Nephron (organoid): ENCODE measurements around the gene KIF6.

Experiments used
- H3K27ac Mint-ChIP-seq, 3 experiments: 2 replicates each; pipeline ENCODE4 v1.8.0; 2020; ENCODE audit warnings: mixed read lengths in 3 of 3, mild to moderate bottlenecking in 2 of 3, moderate library complexity in 1 of 3
- H3K27me3 Mint-ChIP-seq: 2 replicates; pipeline ENCODE4 v1.8.0; 2021; ENCODE audit warnings: low read depth, mild to moderate bottlenecking, moderate library complexity, mixed read lengths
- H3K36me3 Mint-ChIP-seq: 2 replicates; pipeline ENCODE4 v1.8.0; 2020; ENCODE audit warnings: low read depth, mixed read lengths
- H3K4me1 Mint-ChIP-seq: 2 replicates; pipeline ENCODE4 v1.8.0; 2020; ENCODE audit warnings: mixed read lengths
- H3K4me3 Mint-ChIP-seq, 3 experiments: 2 replicates each; pipeline ENCODE4 v1.8.0; 2020; ENCODE audit warnings: mild to moderate bottlenecking in 3 of 3, mixed read lengths in 3 of 3, moderate library complexity in 2 of 3
- H3K9me3 Mint-ChIP-seq: 2 replicates; pipeline ENCODE4 v1.8.0; 2020; ENCODE audit warnings: mixed read lengths
- CTCF ChIP-seq, 3 experiments: fragments of 200-600 bp; sonication (generic); IDR thresholded peaks; one replicate each; pipeline ENCODE4 v1.5.0; 2021; ENCODE audit warnings: antibody characterized with exemption in 3 of 3; ENCODE audit not compliant: unreplicated experiment in 3 of 3

The KIF6 gene

GRCh38 chr6:39402239-39402751, 322.9 kb downstream of the KIF6 start:
- Mint-ChIP-seq H3K27me3 (peaks cover 13% of the 10 kb centered on the region), H3K9me3 (no peaks in the 10 kb centered on the region), H3K4me3 (no peak overlapping the region), H3K4me1 (peaks cover 17% of the 10 kb centered on the region), H3K27ac (peak overlapping the region; percentile 48 to 71 (median 50)), H3K36me3 (no peaks in the 10 kb centered on the region)
- TF ChIP-seq CTCF (IDR thresholded peaks at IDR 0.05; ENCODE audit: unreplicated experiment in 3 of 3): no peak

- Mint-ChIP-seq H3K9me3 (no peaks in the 10 kb centered on the region), H3K36me3 (no peaks in the 10 kb centered on the region), H3K27ac (peak overlapping the region in 1 of 3 experiments; percentile 50), H3K4me1 (peaks cover 17% of the 10 kb centered on the region), H3K4me3 (no peak overlapping the region), H3K27me3 (peaks cover 16% of the 10 kb centered on the region)
- TF ChIP-seq CTCF (IDR thresholded peaks at IDR 0.05; ENCODE audit: unreplicated experiment in 3 of 3): no peak
These were observed 323.8 kb downstream of the KIF6 start for GRCh38 chr6:39401376-39401775.

GRCh38 chr6:39400026-39400425, 325.2 kb downstream of the KIF6 start:
- Mint-ChIP-seq H3K27me3 (peaks cover 21% of the 10 kb centered on the region), H3K4me1 (peaks cover 17% of the 10 kb centered on the region), H3K36me3 (no peaks in the 10 kb centered on the region), H3K4me3 (no peak overlapping the region), H3K9me3 (no peaks in the 10 kb centered on the region), H3K27ac (no peak overlapping the region)
- no peak for TF ChIP-seq CTCF (IDR thresholded peaks at IDR 0.05; ENCODE audit: unreplicated experiment in 3 of 3)

GRCh38 chr6:39396854-39397253, 328.4 kb downstream of the KIF6 start:
- peaks cover 21% of the 10 kb centered on the region for H3K27me3 Mint-ChIP-seq
- H3K36me3 Mint-ChIP-seq: no peaks in the 10 kb centered on the region
- no peak overlapping the region for H3K27ac Mint-ChIP-seq
- H3K4me3 Mint-ChIP-seq: no peak overlapping the region
- no peak for TF ChIP-seq CTCF (IDR thresholded peaks at IDR 0.05; ENCODE audit: unreplicated experiment in 3 of 3)
- H3K4me1 Mint-ChIP-seq: peaks cover 25% of the 10 kb centered on the region
- no peaks in the 10 kb centered on the region for H3K9me3 Mint-ChIP-seq

GRCh38 chr6:39393075-39393474, 332.1 kb downstream of the KIF6 start:
- Mint-ChIP-seq H3K4me3 (no peak overlapping the region), H3K4me1 (peaks cover 28% of the 10 kb centered on the region), H3K27ac (no peak overlapping the region), H3K27me3 (peaks cover 20% of the 10 kb centered on the region), H3K36me3 (no peaks in the 10 kb centered on the region), H3K9me3 (no peaks in the 10 kb centered on the region)
- TF ChIP-seq CTCF (IDR thresholded peaks at IDR 0.05; ENCODE audit: unreplicated experiment in 3 of 3): no peak

- Mint-ChIP-seq H3K9me3 (no peaks in the 10 kb centered on the region), H3K4me3 (no peak overlapping the region), H3K27ac (peak overlapping the region in 1 of 3 experiments; percentile 16), H3K27me3 (peaks cover 15% of the 10 kb centered on the region), H3K4me1 (peaks cover 42% of the 10 kb centered on the region), H3K36me3 (no peaks in the 10 kb centered on the region)
- TF ChIP-seq CTCF (IDR thresholded peaks at IDR 0.05; ENCODE audit: unreplicated experiment in 3 of 3): no peak
These were observed 334.0 kb downstream of the KIF6 start for GRCh38 chr6:39391182-39391581.
